Upper lobe of left lung (tissue), 4 donors: ENCODE measurements around the gene NLRX1.

ENCODE experiments used
- EP300 ChIP-seq, 4 donors: sonication (generic); formaldehyde crosslinking; IDR thresholded peaks; one replicate each; pipeline ENCODE4 v1.5.1; 2017; ENCODE audit warnings: antibody characterized with exemption in 4 of 4, control low read depth in 2 of 4
- POLR2AphosphoS5 ChIP-seq, 2 donors: sonication (generic); formaldehyde crosslinking; IDR thresholded peaks; one replicate each; pipeline ENCODE4 v1.5.1; 2017; ENCODE audit warnings: antibody characterized with exemption in 2 of 2
- TF ChIP-seq, protein P1 (sequence below), 6 experiments: fragments of 450-650 bp in 4 of 6; fragments of 200-600 bp in 2 of 6; sonication (generic) in 2 of 6; IDR thresholded peaks; one replicate each; pipeline ENCODE4 v1.5.1; 2016 to 2019; ENCODE audit warnings: antibody characterized with exemption in 6 of 6

DNA sequence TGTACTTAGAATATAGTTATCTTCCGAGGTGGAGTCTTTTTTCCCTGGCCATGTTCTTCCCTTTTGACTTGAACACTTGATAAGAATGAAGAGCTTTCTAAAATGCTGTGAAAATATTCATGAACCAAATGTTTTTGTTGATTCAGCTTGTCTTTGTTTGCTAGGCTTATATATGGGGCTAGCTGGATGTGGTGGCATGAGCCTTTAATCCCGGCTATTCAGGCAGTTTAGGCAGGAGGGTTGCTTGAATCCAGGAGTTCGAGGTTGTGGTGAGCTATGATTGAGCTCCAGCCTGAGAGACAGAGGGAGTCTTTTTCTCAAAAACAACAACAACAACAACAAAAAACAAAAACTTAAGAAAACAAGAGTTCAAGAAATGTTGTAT, 60.8 kb downstream of the NLRX1 start:
- TF ChIP-seq EP300 (IDR thresholded peaks at IDR 0.05) (no peak), POLR2AphosphoS5 (IDR thresholded peaks at IDR 0.05) (no peak)
- TF ChIP-seq, protein P1, sequence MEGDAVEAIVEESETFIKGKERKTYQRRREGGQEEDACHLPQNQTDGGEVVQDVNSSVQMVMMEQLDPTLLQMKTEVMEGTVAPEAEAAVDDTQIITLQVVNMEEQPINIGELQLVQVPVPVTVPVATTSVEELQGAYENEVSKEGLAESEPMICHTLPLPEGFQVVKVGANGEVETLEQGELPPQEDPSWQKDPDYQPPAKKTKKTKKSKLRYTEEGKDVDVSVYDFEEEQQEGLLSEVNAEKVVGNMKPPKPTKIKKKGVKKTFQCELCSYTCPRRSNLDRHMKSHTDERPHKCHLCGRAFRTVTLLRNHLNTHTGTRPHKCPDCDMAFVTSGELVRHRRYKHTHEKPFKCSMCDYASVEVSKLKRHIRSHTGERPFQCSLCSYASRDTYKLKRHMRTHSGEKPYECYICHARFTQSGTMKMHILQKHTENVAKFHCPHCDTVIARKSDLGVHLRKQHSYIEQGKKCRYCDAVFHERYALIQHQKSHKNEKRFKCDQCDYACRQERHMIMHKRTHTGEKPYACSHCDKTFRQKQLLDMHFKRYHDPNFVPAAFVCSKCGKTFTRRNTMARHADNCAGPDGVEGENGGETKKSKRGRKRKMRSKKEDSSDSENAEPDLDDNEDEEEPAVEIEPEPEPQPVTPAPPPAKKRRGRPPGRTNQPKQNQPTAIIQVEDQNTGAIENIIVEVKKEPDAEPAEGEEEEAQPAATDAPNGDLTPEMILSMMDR (IDR thresholded peaks at IDR 0.05), result no peak
